Tibial artery (tissue), 4 donors: ENCODE measurements around the gene CAB39.

Source experiments
- DNase-seq, 2 donors: peaks; one replicate each; pipeline ENCODE4 v3.0.0-alpha.2; 2019
- H3K27ac ChIP-seq, 2 donors: fragments of 200-600 bp; sonication (generic) in 1 of 2; 1 replicate in 1 of 2; 2 replicates in 1 of 2; pipeline ENCODE4 v1.5.1; 2018 to 2019; ENCODE audit warnings: mild to moderate bottlenecking in 1 of 2
- H3K27me3 ChIP-seq, 2 donors: fragments of 200-600 bp; sonication (generic) in 1 of 2; one replicate each; pipeline versions ENCODE4 v1.5.1 to v1.6.0; 2016 to 2019
- H3K36me3 ChIP-seq, 3 donors: fragments of 200-600 bp; sonication (generic) in 2 of 3; one replicate each; pipeline ENCODE4 v1.5.1; 2016 to 2019; ENCODE audit warnings: mild to moderate bottlenecking in 2 of 3
- H3K4me1 ChIP-seq, 4 donors: fragments of 200-600 bp; sonication (generic) in 2 of 4; 1 replicate in 3 of 4; 2 replicates in 1 of 4; pipeline ENCODE4 v1.5.1; 2016 to 2019
- H3K4me3 ChIP-seq, 2 donors: fragments of 200-600 bp; sonication (generic) in 1 of 2; 1 replicate in 1 of 2; 2 replicates in 1 of 2; pipeline ENCODE4 v1.5.1; 2018 to 2019; ENCODE audit warnings: mild to moderate bottlenecking in 2 of 2
- H3K9me3 ChIP-seq, 3 donors: fragments of 200-600 bp; sonication (generic) in 1 of 3; one replicate each; pipeline ENCODE4 v1.5.1; 2016 to 2019
- CTCF ChIP-seq, 2 experiments: fragments of 200-600 bp in 1 of 2; fragments of 450-650 bp in 1 of 2; IDR thresholded peaks; one replicate each; pipeline ENCODE4 v1.5.1; 2017 to 2019; ENCODE audit warnings: antibody characterized with exemption in 2 of 2, mild to moderate bottlenecking in 1 of 2, moderate library complexity in 1 of 2
- intact Hi-C: fragments of 100-400 bp; cut with DNase I; formaldehyde crosslinking; loops from one replicate; pipeline ENCODE4 v1.15.0; 2023; ENCODE audit warnings: low total_unique reads

Gene CAB39

GRCh38 chr2:230757476-230757875 is 44.8 kb downstream of the CAB39 start:
- no peak for TF ChIP-seq CTCF (IDR thresholded peaks at IDR 0.05)
- no peak overlapping the region for H3K4me3 ChIP-seq
- H3K36me3 ChIP-seq: peaks cover 7 to 14% (median 14%) of the 10 kb centered on the region in 3 donors
- peaks cover 0 to 55% (median 35%) of the 10 kb centered on the region in 4 donors for H3K4me1 ChIP-seq
- H3K9me3 ChIP-seq: no peaks in the 10 kb centered on the region
- H3K27ac ChIP-seq: peak overlapping the region; percentile 46 to 70
- intact Hi-C loops: no loop called here
- H3K27me3 ChIP-seq: no peaks in the 10 kb centered on the region
- DNase-seq: no peak

- H3K36me3 ChIP-seq: peaks cover 10 to 27% (median 16%) of the 10 kb centered on the region in 3 donors
- no peak for DNase-seq
- H3K4me1 ChIP-seq: peaks cover 0 to 55% (median 35%) of the 10 kb centered on the region in 4 donors
- no peak for TF ChIP-seq CTCF (IDR thresholded peaks at IDR 0.05)
- H3K27ac ChIP-seq: peak overlapping the region; percentile 54 to 70
- intact Hi-C loops: no loop called here
- no peak overlapping the region for H3K4me3 ChIP-seq
- no peaks in the 10 kb centered on the region for H3K27me3 ChIP-seq
- no peaks in the 10 kb centered on the region for H3K9me3 ChIP-seq
Measured at GRCh38 chr2:230758566-230759480, 46.2 kb downstream of the CAB39 start.

GRCh38 chr2:230759481-230760167 is 47.0 kb downstream of the CAB39 start:
- H3K36me3 ChIP-seq: peaks cover 15 to 35% (median 21%) of the 10 kb centered on the region in 3 donors
- no peaks in the 10 kb centered on the region for H3K27me3 ChIP-seq
- intact Hi-C loops: no loop called here
- H3K4me3 ChIP-seq: no peak overlapping the region
- TF ChIP-seq CTCF (IDR thresholded peaks at IDR 0.05): no peak
- peaks cover 0 to 55% (median 35%) of the 10 kb centered on the region in 4 donors for H3K4me1 ChIP-seq
- no peaks in the 10 kb centered on the region for H3K9me3 ChIP-seq
- peak overlapping the region; percentile 54 to 70 for H3K27ac ChIP-seq
- DNase-seq: no peak

- Histone ChIP-seq H3K4me1 (peaks cover 0 to 56% (median 28%) of the 10 kb centered on the region in 4 donors), H3K9me3 (no peaks in the 10 kb centered on the region), H3K4me3 (no peak overlapping the region), H3K27ac (no peak overlapping the region), H3K36me3 (peaks cover 26 to 42% (median 28%) of the 10 kb centered on the region in 3 donors), H3K27me3 (no peaks in the 10 kb centered on the region)
- no peak for DNase-seq
- intact Hi-C loops: no loop called here
- TF ChIP-seq CTCF (IDR thresholded peaks at IDR 0.05): no peak
Measured at GRCh38 chr2:230761704-230762103, 49.1 kb downstream of the CAB39 start.

- Histone ChIP-seq H3K27me3 (no peaks in the 10 kb centered on the region), H3K36me3 (peaks cover 26 to 42% (median 28%) of the 10 kb centered on the region in 3 donors), H3K4me3 (no peak overlapping the region), H3K4me1 (peaks cover 0 to 56% (median 23%) of the 10 kb centered on the region in 4 donors), H3K27ac (no peak overlapping the region), H3K9me3 (no peaks in the 10 kb centered on the region)
- intact Hi-C loops: no loop called here
- TF ChIP-seq CTCF (IDR thresholded peaks at IDR 0.05): peak in 1 of 2 experiments; percentile 13
- DNase-seq: no peak
Measured at GRCh38 chr2:230762317-230762896, 49.8 kb downstream of the CAB39 start.
